ENCODE results near the gene SRRM3.

SRRM3 gene

GRCh38 chr7:76280408-76280807 is 78.7 kb downstream of the SRRM3 start:
- no peak overlapping the region for H3K14ac ChIP-seq (ENCODE audit: low read length)
- no peak overlapping the region for H4K91ac ChIP-seq (ENCODE audit: low read depth, low read length, poor library complexity)
- no peaks in the 10 kb centered on the region for H3K9me3 ChIP-seq (replicated peaks in 1 of 2; ENCODE audit: control insufficient read depth in 2 of 2, insufficient read depth in 1 of 2, low read depth in 1 of 2, low read length in 2 of 2)
- no peaks in the 10 kb centered on the region for H3K79me1 ChIP-seq (ENCODE audit: low read depth, low read length)
- no peak overlapping the region for H4K8ac ChIP-seq (ENCODE audit: low read depth, low read length)
- H2AFZ ChIP-seq (ENCODE audit: low read length), result no peak overlapping the region
- no peaks in the 10 kb centered on the region for H3K36me3 ChIP-seq (replicated peaks in 1 of 2; ENCODE audit: control insufficient read depth in 2 of 2, insufficient read depth in 2 of 2, low read length in 2 of 2)
- no peak overlapping the region for H2BK15ac ChIP-seq (ENCODE audit: low read length)
- no peak overlapping the region for H3K27ac ChIP-seq (replicated peaks; ENCODE audit: low read length)
- peaks cover 0 to 3% of the 10 kb centered on the region in 2 donors for H3K4me1 ChIP-seq (ENCODE audit: control insufficient read depth in 2 of 2, insufficient read depth in 1 of 2, low read depth in 1 of 2, low read length in 2 of 2)
- H3K23ac ChIP-seq (ENCODE audit: low read depth, low read length, poor library complexity), result no peak overlapping the region
- H3K4ac ChIP-seq (ENCODE audit: low read length), result no peak overlapping the region
- H3K18ac ChIP-seq (ENCODE audit: low read length), result no peak overlapping the region
- peak overlapping the region; percentile 18 for H3K4me2 ChIP-seq (ENCODE audit: insufficient read depth, low read length, poor library complexity, severe bottlenecking)
- no peak overlapping the region for H2BK5ac ChIP-seq (ENCODE audit: low read length)
- peaks cover 10 to 80% (median 49%) of the 10 kb centered on the region in 3 experiments for H3K27me3 ChIP-seq (ENCODE audit: control insufficient read depth in 3 of 3, insufficient read depth in 3 of 3, low read depth in 1 of 3, low read length in 3 of 3)
- WGBS, 2 donors (ENCODE audit: extremely low coverage in 2 of 2, insufficient read length in 2 of 2, insufficient replicate concordance in 1 of 2), result no CpG with 5 or more reads among the region's 25 CpGs
- H2BK120ac ChIP-seq (ENCODE audit: low read depth, low read length), result no peak overlapping the region
- H3K9ac ChIP-seq (ENCODE audit: low read depth, low read length, poor library complexity), result no peak overlapping the region
- no peak overlapping the region for H3K4me3 ChIP-seq (ENCODE audit: low read length in 2 of 2)
- no peak overlapping the region for H2AK5ac ChIP-seq (ENCODE audit: low read depth, low read length)
- no peak for DNase-seq (ENCODE audit: low spot score)
- H2BK12ac ChIP-seq (ENCODE audit: low read length), result no peak overlapping the region

- Histone ChIP-seq H2AFZ (ENCODE audit: low read length) (peak overlapping the region; percentile 82), H3K79me1 (ENCODE audit: low read depth, low read length) (no peaks in the 10 kb centered on the region), H3K9ac (ENCODE audit: low read depth, low read length, poor library complexity) (peak overlapping the region; percentile 81), H4K91ac (ENCODE audit: low read depth, low read length, poor library complexity) (no peak overlapping the region), H2BK5ac (ENCODE audit: low read length) (no peak overlapping the region), H3K4me2 (ENCODE audit: insufficient read depth, low read length, poor library complexity, severe bottlenecking) (peak overlapping the region; percentile 62), H3K9me3 (replicated peaks in 1 of 2; ENCODE audit: control insufficient read depth in 2 of 2, insufficient read depth in 1 of 2, low read depth in 1 of 2, low read length in 2 of 2) (no peaks in the 10 kb centered on the region), H3K18ac (ENCODE audit: low read length) (no peak overlapping the region), H3K36me3 (replicated peaks in 1 of 2; ENCODE audit: control insufficient read depth in 2 of 2, insufficient read depth in 2 of 2, low read length in 2 of 2) (no peaks in the 10 kb centered on the region), H2BK12ac (ENCODE audit: low read length) (no peak overlapping the region), H3K4ac (ENCODE audit: low read length) (no peak overlapping the region), H3K4me1 (ENCODE audit: control insufficient read depth in 2 of 2, insufficient read depth in 1 of 2, low read depth in 1 of 2, low read length in 2 of 2) (peaks cover 0 to 3% of the 10 kb centered on the region in 2 donors), H3K23ac (ENCODE audit: low read depth, low read length, poor library complexity) (peak overlapping the region; percentile 89), H3K4me3 (ENCODE audit: low read length in 2 of 2) (peak overlapping the region; percentile 17 to 64), H4K8ac (ENCODE audit: low read depth, low read length) (no peak overlapping the region), H3K27ac (replicated peaks; ENCODE audit: low read length) (no peak overlapping the region), H2BK15ac (ENCODE audit: low read length) (no peak overlapping the region), H3K27me3 (ENCODE audit: control insufficient read depth in 3 of 3, insufficient read depth in 3 of 3, low read depth in 1 of 3, low read length in 3 of 3) (peaks cover 10 to 77% (median 49%) of the 10 kb centered on the region in 3 experiments), H3K14ac (ENCODE audit: low read length) (no peak overlapping the region), H2AK5ac (ENCODE audit: low read depth, low read length) (no peak overlapping the region), H2BK120ac (ENCODE audit: low read depth, low read length) (no peak overlapping the region)
- WGBS, 2 donors (ENCODE audit: extremely low coverage in 2 of 2, insufficient read length in 2 of 2, insufficient replicate concordance in 1 of 2), result no CpG with 5 or more reads among the region's 63 CpGs
- DNase-seq (ENCODE audit: low spot score), result no peak
Measured at GRCh38 chr7:76281006-76281705, 79.5 kb downstream of the SRRM3 start.

GRCh38 chr7:76281706-76282343 is 80.1 kb downstream of the SRRM3 start:
- H3K14ac ChIP-seq (ENCODE audit: low read length), result no peak overlapping the region
- H3K23ac ChIP-seq (ENCODE audit: low read depth, low read length, poor library complexity), result no peak overlapping the region
- H2BK5ac ChIP-seq (ENCODE audit: low read length), result no peak overlapping the region
- no peak overlapping the region for H2BK12ac ChIP-seq (ENCODE audit: low read length)
- H4K91ac ChIP-seq (ENCODE audit: low read depth, low read length, poor library complexity), result no peak overlapping the region
- H3K4ac ChIP-seq (ENCODE audit: low read length), result no peak overlapping the region
- H2AFZ ChIP-seq (ENCODE audit: low read length), result peak overlapping the region; percentile 88
- peak overlapping the region; percentile 71 for H2BK15ac ChIP-seq (ENCODE audit: low read length)
- no peaks in the 10 kb centered on the region for H3K36me3 ChIP-seq (replicated peaks in 1 of 2; ENCODE audit: control insufficient read depth in 2 of 2, insufficient read depth in 2 of 2, low read length in 2 of 2)
- no peak for DNase-seq (ENCODE audit: low spot score)
- H3K27me3 ChIP-seq (ENCODE audit: control insufficient read depth in 3 of 3, insufficient read depth in 3 of 3, low read depth in 1 of 3, low read length in 3 of 3), result peaks cover 10 to 70% (median 49%) of the 10 kb centered on the region in 3 experiments
- WGBS, 2 donors (ENCODE audit: extremely low coverage in 2 of 2, insufficient read length in 2 of 2, insufficient replicate concordance in 1 of 2), result no CpG with 5 or more reads among the region's 36 CpGs
- peak overlapping the region; percentile 83 for H2AK5ac ChIP-seq (ENCODE audit: low read depth, low read length)
- no peak overlapping the region for H4K8ac ChIP-seq (ENCODE audit: low read depth, low read length)
- H3K27ac ChIP-seq (replicated peaks; ENCODE audit: low read length), result no peak overlapping the region
- H3K79me1 ChIP-seq (ENCODE audit: low read depth, low read length), result no peaks in the 10 kb centered on the region
- peak overlapping the region; percentile 38 to 64 for H3K4me3 ChIP-seq (ENCODE audit: low read length in 2 of 2)
- peak overlapping the region; percentile 62 for H3K4me2 ChIP-seq (ENCODE audit: insufficient read depth, low read length, poor library complexity, severe bottlenecking)
- no peaks in the 10 kb centered on the region for H3K9me3 ChIP-seq (replicated peaks in 1 of 2; ENCODE audit: control insufficient read depth in 2 of 2, insufficient read depth in 1 of 2, low read depth in 1 of 2, low read length in 2 of 2)
- H3K9ac ChIP-seq (ENCODE audit: low read depth, low read length, poor library complexity), result no peak overlapping the region
- no peak overlapping the region for H2BK120ac ChIP-seq (ENCODE audit: low read depth, low read length)
- peaks cover 0 to 3% of the 10 kb centered on the region in 2 donors for H3K4me1 ChIP-seq (ENCODE audit: control insufficient read depth in 2 of 2, insufficient read depth in 1 of 2, low read depth in 1 of 2, low read length in 2 of 2)
- peak overlapping the region; percentile 27 for H3K18ac ChIP-seq (ENCODE audit: low read length)
